GM19467 (cell line): ENCODE data around the gene TNNI3.
"Not testable (repeated sequence)": the region's sequence is repeated elsewhere in the genome, so short reads cannot be mapped to it uniquely, and the experiment has no call there.

Experiments used
- ATAC-seq: cut with Tn5 transposase; IDR thresholded peaks from one replicate; pipeline ENCODE4 v1.9.1; 2021; ENCODE audit warnings: mild to moderate bottlenecking, moderate library complexity; ENCODE audit not compliant: unreplicated experiment

TNNI3 gene

GRCh38 chr19:55114566-55115145, 42.9 kb downstream of the TNNI3 start:
- no peak for ATAC-seq

- no peak for ATAC-seq
Measured at GRCh38 chr19:55113570-55114039, 43.9 kb downstream of the TNNI3 start.

- ATAC-seq, result no peak
Measured at GRCh38 chr19:55112777-55113569, 44.6 kb downstream of the TNNI3 start.

GRCh38 chr19:55112246-55112776, 45.2 kb downstream of the TNNI3 start:
- no peak for ATAC-seq

GRCh38 chr19:55111238-55111831, 46.2 kb downstream of the TNNI3 start:
- no peak for ATAC-seq

GRCh38 chr19:55109527-55110291, 47.8 kb downstream of the TNNI3 start:
- no peak for ATAC-seq

GRCh38 chr19:55107252-55107651, 50.3 kb downstream of the TNNI3 start:
- ATAC-seq, result not testable (repeated sequence)

- no peak for ATAC-seq
Measured at GRCh38 chr19:55106591-55106990, 50.9 kb downstream of the TNNI3 start.

- ATAC-seq, result no peak
Measured at GRCh38 chr19:55105237-55105636, 52.3 kb downstream of the TNNI3 start.

GRCh38 chr19:55103190-55103589, 54.3 kb downstream of the TNNI3 start:
- ATAC-seq, result no peak
